RPMI8226 (cell line): ENCODE results near the gene PCSK9.
"Not testable (repeated sequence)": the region's sequence is repeated elsewhere in the genome, so short reads cannot be mapped to it uniquely, and the experiment has no call there.

ENCODE experiments used
- DNase-seq: peaks from one replicate; pipeline ENCODE4 v3.0.0-alpha.2; 2015

The PCSK9 gene

DNA sequence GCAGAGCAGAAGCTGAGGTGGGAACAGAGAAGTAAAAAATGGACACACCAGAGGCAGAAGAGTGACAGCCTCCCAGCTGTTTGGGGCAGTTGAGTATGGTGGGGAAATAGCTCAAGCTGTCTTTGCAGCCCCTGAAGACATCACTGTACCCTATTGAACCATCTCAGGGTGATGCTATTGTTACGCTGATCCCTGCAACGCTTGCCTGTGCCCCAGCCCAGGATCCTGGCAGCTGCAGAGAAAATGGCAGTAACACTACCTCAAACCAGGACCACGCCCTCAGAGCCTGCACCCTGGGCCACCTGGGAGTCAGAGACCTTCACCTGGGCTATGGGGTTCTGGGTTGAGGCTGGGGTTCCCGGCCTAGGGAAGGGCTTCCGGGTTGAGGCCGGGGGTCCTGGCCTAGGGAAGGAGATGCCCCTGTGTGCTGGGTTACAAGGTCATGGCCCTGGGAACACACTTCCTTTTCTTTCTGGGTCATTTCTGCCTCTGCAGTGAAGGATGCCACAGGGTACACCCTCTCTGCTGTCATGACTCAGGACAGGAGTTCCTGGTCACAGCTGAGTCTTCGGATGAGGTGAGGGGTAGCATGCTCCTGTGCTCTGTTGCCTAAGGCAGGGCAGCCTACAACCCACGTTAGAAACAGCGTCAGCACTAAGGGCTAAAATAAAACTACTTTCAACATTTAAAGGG, 29.0 kb upstream of the PCSK9 start:
- DNase-seq, result no peak

GRCh38 chr1:55010887-55011217, 28.5 kb upstream of the PCSK9 start:
- DNase-seq, result peak; percentile 45

DNA sequence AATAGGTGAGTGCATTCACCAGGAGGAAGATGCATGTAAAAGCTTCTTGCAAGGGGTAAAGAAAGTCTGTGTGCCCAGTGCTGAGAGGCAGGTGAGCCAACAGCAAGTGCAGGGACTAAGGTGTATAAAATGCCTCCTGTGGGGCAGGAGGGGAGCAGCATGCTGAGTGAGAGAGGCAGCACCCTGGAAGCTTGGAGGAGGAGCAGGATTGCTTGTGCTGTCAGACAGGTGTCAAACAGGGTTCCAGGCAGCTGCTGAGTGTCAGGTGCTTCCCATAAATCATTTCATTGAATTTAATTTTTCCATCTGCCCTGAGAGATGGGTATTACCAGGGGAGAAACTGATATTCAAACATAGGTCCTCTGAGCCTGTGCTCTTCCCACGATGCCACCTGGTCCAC, 26.7 kb upstream of the PCSK9 start:
- DNase-seq, result no peak

- DNase-seq, result no peak
Measured at GRCh38 chr1:55015123-55015522, 24.2 kb upstream of the PCSK9 start.

GRCh38 chr1:55015731-55016620, 23.4 kb upstream of the PCSK9 start:
- no peak for DNase-seq

GRCh38 chr1:55018395-55018794, 21.0 kb upstream of the PCSK9 start:
- no peak for DNase-seq

DNA sequence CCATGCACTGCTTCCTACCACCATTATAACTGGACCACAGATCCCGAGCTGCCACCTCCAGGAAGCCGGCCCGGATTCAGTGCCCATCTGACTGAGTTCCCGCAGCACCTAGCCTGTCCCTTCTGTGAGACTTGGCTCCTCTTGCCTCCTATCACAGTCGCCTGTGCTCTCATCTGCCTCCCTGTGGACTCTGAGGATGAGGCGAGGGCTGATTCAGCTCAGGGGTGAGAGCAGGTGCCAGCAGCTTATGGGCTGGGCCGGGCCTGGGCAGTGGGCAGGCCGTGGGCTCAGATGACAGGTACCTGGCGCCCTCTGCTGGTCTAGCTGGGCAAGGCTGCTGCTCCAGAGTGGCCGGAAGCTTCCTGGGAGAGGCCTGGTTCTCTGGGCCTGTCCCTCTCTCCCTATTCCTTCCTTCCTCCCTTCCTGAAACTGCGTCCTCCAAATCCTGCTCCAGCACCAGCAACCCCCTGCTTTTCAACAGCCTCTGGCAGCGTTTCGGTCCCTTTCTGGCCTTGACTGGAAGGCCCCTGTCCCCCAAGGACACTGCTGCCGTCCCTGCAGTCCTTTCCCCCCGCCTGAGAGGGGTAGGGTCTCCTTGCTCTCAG, 17.3 kb upstream of the PCSK9 start:
- peak; percentile 96 for DNase-seq

DNA sequence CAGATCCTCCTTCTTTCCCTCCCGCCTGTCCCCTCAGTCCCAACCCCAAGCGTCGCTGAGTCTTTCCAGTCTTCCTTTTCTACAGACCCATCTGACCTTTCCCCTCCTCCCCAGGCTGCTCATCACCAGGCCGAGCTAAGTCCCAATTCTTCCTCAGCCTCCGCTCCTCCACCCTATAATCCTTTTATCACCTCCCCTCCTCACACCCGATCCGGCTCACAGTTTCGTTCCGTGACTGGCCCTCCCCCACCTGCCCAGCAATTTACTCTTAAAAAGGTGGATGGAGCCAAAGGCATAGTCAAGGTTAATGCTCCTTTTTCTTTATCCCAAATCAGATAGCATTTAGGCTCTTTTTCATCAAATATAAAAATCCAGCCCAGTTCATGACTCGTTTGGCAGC, 15.2 kb upstream of the PCSK9 start:
- not testable (repeated sequence) for DNase-seq

DNA sequence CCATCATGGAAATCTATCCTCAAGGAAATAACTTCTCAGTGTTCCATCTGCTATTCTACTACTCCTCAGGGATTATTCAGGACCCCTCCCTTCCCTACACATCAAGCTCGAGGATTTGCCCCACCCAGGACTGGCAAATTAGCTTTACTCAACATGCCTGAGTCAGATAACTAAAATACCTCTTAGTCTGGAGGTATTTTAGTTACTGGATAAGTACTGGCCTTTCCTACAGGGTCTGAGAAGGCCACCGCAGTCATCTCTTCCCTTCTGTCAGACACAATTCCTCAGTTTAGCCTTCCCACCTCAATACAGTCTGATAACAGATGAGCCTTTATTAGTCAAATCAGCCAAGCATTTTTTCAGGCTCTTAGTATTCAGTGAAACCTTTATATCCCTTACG, 12.7 kb upstream of the PCSK9 start:
- not testable (repeated sequence) for DNase-seq

DNA sequence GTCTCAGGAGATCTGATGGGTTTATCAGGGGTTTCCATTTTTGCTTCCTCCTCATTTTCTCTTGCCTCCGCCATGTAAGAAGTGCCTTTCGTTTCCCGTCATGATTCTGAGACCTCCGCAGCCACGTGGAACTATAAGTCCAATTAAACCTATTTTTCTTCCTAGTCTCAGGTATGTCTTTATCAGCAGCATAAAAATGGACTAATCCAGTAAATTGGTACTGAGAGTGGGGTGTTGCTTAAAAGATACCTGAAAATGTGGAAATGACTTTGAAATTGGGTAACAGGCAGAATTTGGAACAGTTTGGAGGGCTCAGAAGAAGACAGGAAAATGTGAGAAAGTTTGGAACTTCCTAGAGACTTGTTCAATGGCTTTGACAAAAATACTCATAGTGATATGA, 8.2 kb upstream of the PCSK9 start:
- not testable (repeated sequence) for DNase-seq

DNA sequence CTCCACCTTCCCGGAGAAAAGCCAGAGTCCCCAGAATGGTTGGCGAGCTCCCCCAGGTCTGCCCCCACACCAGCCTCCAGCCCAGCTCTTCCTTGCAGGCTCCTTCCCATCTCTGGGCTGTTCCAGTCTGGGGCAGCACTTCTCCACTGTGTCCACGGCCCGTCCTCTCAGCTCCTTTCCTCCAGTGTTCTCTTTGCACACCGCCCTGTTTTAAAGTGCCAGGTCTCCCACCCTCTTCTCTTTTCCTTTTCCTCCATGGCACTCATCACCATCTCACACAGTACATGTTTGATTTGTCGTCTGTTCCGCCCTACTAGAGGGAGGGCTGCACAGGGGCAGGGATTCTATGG, 6.1 kb upstream of the PCSK9 start:
- no peak for DNase-seq

DNA sequence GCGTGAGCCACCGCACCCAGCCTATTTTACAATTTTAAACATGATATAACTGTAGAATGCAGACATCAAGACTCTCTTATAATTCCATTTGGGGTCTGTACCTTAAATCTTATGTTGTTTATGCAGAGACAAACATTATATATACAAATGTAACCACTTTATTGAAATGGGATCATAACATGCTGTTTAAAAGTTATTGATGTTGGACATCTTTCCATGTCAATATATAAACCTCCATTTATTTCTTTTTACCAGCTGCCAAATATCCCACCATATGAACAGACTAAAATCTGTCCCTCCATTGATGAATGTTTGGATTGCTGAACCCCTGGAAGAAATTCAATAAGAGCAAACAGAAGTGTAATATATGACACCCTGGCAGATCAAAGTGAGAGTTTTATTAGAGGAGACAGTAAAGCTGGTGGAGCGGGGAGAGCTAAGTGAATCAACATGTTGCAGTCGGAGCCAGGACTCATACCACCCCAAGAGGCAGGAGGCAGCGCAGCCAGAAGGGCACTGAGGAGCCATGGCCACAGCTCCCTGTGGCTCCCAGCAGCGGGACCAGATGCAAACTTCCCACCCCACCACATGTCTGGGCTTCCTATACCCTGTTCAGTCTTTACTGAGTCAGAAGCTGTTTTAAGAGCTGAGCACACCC, 4.7 kb upstream of the PCSK9 start:
- no peak for DNase-seq

GRCh38 chr1:55035904-55036303, 3.4 kb upstream of the PCSK9 start:
- peak; percentile 23 for DNase-seq

GRCh38 chr1:55037733-55038551, 1.4 kb upstream of the PCSK9 start:
- DNase-seq, result no peak

- DNase-seq, result no peak
Measured at GRCh38 chr1:55038552-55038838, 853 bp upstream of the PCSK9 start.

GRCh38 chr1:55038974-55039341, 390 bp upstream of the PCSK9 start:
- DNase-seq, result no peak

- no peak for DNase-seq
Measured at GRCh38 chr1:55040083-55040932, 960 bp downstream of the PCSK9 start.

- no peak for DNase-seq
Measured at GRCh38 chr1:55040933-55041494, 1.7 kb downstream of the PCSK9 start.

GRCh38 chr1:55041613-55042012, 2.3 kb downstream of the PCSK9 start:
- DNase-seq, result no peak

GRCh38 chr1:55043011-55043410, 3.7 kb downstream of the PCSK9 start:
- DNase-seq, result no peak

- no peak for DNase-seq
Measured at GRCh38 chr1:55043726-55044125, 4.4 kb downstream of the PCSK9 start.
